Measurements from ENCODE around the gene PVR. TPM values are rescaled to one million over a fixed set of nuclear protein-coding genes. Genes with fewer than 3 reads are reported as not detected.

Gene PVR
- total RNA-seq, 1 experiment from 2014 or later, result 141 TPM

DNA sequence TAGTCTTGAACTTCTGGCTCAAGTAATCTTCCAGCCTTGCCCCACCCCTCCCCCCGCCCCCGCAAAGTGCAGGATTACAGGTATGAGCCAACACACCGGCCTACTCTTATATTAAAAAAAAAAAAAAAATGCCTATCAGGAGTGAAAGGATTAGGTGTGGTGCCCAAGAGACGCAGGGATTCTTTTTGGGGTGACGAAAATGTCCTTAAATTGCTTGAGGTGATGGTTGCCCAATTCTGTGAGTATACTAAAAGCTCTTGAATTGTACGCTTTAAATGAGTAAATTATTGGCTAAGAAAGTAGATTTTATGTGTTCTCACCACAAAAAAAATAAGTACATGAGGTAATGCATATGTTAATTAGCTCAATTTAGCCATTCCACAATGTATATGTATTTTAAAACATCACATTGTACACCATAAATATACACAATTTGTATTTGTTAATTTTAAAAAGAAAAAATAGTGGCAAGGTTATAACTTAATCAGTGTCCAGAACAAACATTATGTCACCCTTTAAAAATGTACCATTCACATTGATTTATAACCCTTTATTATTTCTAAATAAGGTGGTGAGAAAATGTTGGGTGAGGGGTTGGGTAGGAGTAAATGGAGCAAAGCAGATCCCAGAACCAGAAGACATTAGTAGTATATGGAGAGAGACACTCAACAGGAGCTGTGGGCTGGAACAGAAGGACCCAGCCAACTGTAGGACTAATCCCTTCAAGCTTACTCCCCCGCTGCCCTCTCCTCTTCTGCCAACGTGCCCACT, 26.4 kb upstream of the PVR start:
- peaks cover 7% of the 10 kb centered on the region for H3K9me3 Mint-ChIP-seq (ENCODE audit: unreplicated experiment)
- H3K4me1 Mint-ChIP-seq (ENCODE audit: insufficient read depth, unreplicated experiment), result no peaks in the 10 kb centered on the region
- no peak overlapping the region for H3K27ac Mint-ChIP-seq (ENCODE audit: low read depth, unreplicated experiment)
- TF ChIP-seq, protein P1, sequence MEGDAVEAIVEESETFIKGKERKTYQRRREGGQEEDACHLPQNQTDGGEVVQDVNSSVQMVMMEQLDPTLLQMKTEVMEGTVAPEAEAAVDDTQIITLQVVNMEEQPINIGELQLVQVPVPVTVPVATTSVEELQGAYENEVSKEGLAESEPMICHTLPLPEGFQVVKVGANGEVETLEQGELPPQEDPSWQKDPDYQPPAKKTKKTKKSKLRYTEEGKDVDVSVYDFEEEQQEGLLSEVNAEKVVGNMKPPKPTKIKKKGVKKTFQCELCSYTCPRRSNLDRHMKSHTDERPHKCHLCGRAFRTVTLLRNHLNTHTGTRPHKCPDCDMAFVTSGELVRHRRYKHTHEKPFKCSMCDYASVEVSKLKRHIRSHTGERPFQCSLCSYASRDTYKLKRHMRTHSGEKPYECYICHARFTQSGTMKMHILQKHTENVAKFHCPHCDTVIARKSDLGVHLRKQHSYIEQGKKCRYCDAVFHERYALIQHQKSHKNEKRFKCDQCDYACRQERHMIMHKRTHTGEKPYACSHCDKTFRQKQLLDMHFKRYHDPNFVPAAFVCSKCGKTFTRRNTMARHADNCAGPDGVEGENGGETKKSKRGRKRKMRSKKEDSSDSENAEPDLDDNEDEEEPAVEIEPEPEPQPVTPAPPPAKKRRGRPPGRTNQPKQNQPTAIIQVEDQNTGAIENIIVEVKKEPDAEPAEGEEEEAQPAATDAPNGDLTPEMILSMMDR (IDR thresholded peaks at IDR 0.05; ENCODE audit: unreplicated experiment), result no peak
- BruUV-seq (replicated peaks), result no TSS peak
- H3K36me3 Mint-ChIP-seq (ENCODE audit: insufficient read depth, unreplicated experiment), result no peaks in the 10 kb centered on the region
- no peaks in the 10 kb centered on the region for H3K27me3 Mint-ChIP-seq (ENCODE audit: insufficient read depth, unreplicated experiment)
- POLR2A ChIA-PET, result interaction anchor here (0.5 to 2.1 kb wide), 8 partner anchors 9 to 259 kb away, joined by 3 to 10 read pairs (median 4); partner anchors contain the start of gene PVR
- intact Hi-C loops (cut with micrococcal nuclease), result no loop called here
- no peak overlapping the region for H3K4me3 Mint-ChIP-seq (ENCODE audit: unreplicated experiment)
- CTCF ChIA-PET, result interaction anchor here (0.6 to 2.8 kb wide), 7 partner anchors 10 to 955 kb away, joined by 3 to 10 read pairs (median 6); no protein-coding TSS in a partner anchor
- peak; percentile 38 for DNase-seq (ENCODE audit: unreplicated experiment)

DNA sequence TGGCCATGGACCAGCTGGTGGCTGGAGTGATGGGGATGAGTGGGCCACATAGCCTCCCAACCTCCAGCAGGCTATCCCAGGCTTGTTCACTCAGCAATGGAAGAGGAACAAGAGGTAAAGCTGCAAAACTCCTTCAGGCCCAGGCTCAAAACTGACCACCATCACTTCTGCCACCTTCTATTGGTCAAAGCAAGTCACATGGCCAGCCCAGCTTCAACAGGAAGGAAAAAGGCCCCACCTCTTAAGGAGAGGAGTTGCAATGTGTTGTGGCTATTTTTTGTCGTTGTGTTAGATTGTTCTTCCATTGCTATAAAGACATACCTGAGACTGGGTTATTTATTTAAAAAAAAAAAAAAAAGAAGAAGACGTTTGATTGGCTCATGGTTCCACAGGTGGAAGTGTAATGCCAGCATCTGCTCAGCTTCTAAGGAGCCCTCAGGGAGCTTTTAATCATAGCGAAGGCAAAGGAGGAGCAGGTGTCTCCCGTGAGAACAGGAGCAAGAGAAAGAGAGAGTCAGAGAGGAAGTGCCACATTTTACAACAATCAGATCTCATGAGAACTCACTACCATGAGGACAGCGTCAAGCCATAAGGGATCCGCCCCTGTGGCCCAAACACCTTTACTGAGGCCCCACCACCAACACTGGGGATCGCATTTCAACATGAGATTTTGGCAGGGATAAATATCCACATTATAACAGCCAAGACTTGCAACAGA, 24.9 kb upstream of the PVR start:
- ChIA-PET CTCF (interaction anchor here (0.6 kb wide), 1 partner anchor 14 kb away, joined by 4 read pairs; no protein-coding TSS in a partner anchor), POLR2A (interaction anchor here (2.1 kb wide), 1 partner anchor 16 kb away, joined by 9 read pairs; no protein-coding TSS in a partner anchor)
- H3K4me3 Mint-ChIP-seq (ENCODE audit: unreplicated experiment), result no peak overlapping the region
- no TSS peak for BruUV-seq (replicated peaks)
- H3K4me1 Mint-ChIP-seq (ENCODE audit: insufficient read depth, unreplicated experiment), result no peaks in the 10 kb centered on the region
- intact Hi-C loops (cut with micrococcal nuclease), result no loop called here
- H3K27me3 Mint-ChIP-seq (ENCODE audit: insufficient read depth, unreplicated experiment), result no peaks in the 10 kb centered on the region
- H3K27ac Mint-ChIP-seq (ENCODE audit: low read depth, unreplicated experiment), result no peak overlapping the region
- H3K9me3 Mint-ChIP-seq (ENCODE audit: unreplicated experiment), result peaks cover 7% of the 10 kb centered on the region
- no peak for DNase-seq (ENCODE audit: unreplicated experiment)
- no peaks in the 10 kb centered on the region for H3K36me3 Mint-ChIP-seq (ENCODE audit: insufficient read depth, unreplicated experiment)
- TF ChIP-seq, protein P1 (IDR thresholded peaks at IDR 0.05; ENCODE audit: unreplicated experiment), result no peak

DNA sequence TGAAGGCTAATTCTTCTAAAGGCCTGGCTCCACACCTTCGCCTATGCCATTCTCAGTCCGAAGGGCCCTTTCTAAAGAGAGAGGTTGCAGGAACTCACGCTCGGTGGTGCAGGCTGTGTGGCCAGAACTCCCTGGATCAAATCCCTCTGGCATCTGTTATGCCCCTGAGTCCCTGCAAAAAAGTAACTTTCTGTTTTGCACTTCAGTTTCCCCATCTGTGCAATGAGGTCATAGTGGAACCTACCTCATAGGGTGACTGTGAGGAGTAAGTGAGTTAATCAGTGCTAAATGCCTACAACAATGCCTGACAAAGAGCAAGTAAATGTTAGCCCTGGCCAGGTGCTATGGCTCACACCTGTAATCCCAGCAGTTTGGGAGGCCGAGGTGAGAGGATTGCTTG, 23.0 kb upstream of the PVR start:
- H3K36me3 Mint-ChIP-seq (ENCODE audit: insufficient read depth, unreplicated experiment), result no peaks in the 10 kb centered on the region
- peaks cover 7% of the 10 kb centered on the region for H3K9me3 Mint-ChIP-seq (ENCODE audit: unreplicated experiment)
- BruUV-seq (replicated peaks), result no TSS peak
- intact Hi-C loops (cut with micrococcal nuclease), result no loop called here
- DNase-seq (ENCODE audit: unreplicated experiment), result no peak
- POLR2A ChIA-PET, result no interaction called here
- no peak overlapping the region for H3K4me3 Mint-ChIP-seq (ENCODE audit: unreplicated experiment)
- no peaks in the 10 kb centered on the region for H3K27me3 Mint-ChIP-seq (ENCODE audit: insufficient read depth, unreplicated experiment)
- H3K4me1 Mint-ChIP-seq (ENCODE audit: insufficient read depth, unreplicated experiment), result peaks cover 3% of the 10 kb centered on the region
- CTCF ChIA-PET, result no interaction called here
- TF ChIP-seq, protein P1 (IDR thresholded peaks at IDR 0.05; ENCODE audit: unreplicated experiment), result no peak
- H3K27ac Mint-ChIP-seq (ENCODE audit: low read depth, unreplicated experiment), result no peak overlapping the region

DNA sequence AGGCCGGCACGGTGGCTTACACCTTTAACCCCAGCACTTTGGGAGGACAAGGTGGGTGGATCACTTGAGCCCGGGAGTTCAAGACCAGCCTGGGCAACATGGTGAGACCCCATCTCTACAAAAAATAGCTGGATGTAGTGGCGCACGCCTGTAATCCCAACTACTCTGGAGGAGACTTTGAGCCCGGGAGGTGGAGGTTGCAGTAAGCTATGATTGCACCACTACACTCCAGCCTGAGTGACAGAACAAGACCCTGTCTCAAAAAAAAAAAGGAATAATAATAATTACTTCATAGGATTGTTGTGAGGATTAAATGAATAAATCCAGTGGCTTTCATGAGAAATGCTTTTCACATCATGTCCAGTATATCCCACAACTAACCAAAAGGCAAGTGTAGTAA, 22.3 kb upstream of the PVR start:
- ChIA-PET CTCF (interaction anchor here (1.1 kb wide), 1 partner anchor 35 kb away, joined by 4 read pairs; no protein-coding TSS in a partner anchor), POLR2A (no interaction called here)
- no peaks in the 10 kb centered on the region for H3K27me3 Mint-ChIP-seq (ENCODE audit: insufficient read depth, unreplicated experiment)
- no peak overlapping the region for H3K4me3 Mint-ChIP-seq (ENCODE audit: unreplicated experiment)
- no TSS peak for BruUV-seq (replicated peaks)
- intact Hi-C loops (cut with micrococcal nuclease), result no loop called here
- H3K9me3 Mint-ChIP-seq (ENCODE audit: unreplicated experiment), result peaks cover 7% of the 10 kb centered on the region
- peaks cover 10% of the 10 kb centered on the region for H3K4me1 Mint-ChIP-seq (ENCODE audit: insufficient read depth, unreplicated experiment)
- no peak overlapping the region for H3K27ac Mint-ChIP-seq (ENCODE audit: low read depth, unreplicated experiment)
- H3K36me3 Mint-ChIP-seq (ENCODE audit: insufficient read depth, unreplicated experiment), result no peaks in the 10 kb centered on the region
- DNase-seq (ENCODE audit: unreplicated experiment), result no peak
- TF ChIP-seq, protein P1 (IDR thresholded peaks at IDR 0.05; ENCODE audit: unreplicated experiment), result no peak

Data from MCF 10A (cell line).